A673 (cell line): ENCODE results near the gene AFAP1L1.

Experiments used
- EZH2 ChIP-seq: fragments of 200-600 bp; sonication (generic); IDR thresholded peaks from 2 replicates; pipeline ENCODE4 v1.6.1; 2017; ENCODE audit warnings: borderline replicate concordance, low read depth, mild to moderate bottlenecking, mixed read lengths, antibody characterized with exemption, low read length; ENCODE audit not compliant: poor library complexity, severe bottlenecking
- TF ChIP-seq, protein P1 (sequence below): fragments of 300-800, 200-600 bp; sonication (generic); conservative IDR thresholded peaks from 2 replicates; pipeline ENCODE4 v1.5.1; 2017; ENCODE audit warnings: low read depth, mild to moderate bottlenecking, antibody characterized with exemption, low read length, moderate library complexity, mixed read lengths

DNA sequence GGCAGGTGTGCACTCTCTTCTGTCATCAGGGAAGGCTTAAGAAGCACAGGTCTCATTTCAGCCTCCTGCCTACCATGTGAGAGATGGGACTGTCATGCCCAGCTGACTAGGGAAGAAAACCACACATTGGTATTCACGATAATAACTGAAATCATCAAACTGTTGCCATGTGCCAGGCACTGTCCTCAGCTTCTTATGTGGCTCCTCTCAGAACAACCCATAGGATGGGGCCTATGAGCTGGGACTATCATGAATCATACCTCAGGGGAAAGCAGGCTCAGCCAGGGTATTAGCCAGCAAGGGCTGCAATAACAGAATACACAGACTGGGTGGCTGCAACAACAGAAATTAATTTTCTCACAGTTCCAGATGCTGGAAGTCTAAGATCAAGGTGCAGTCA is 3.3 kb downstream of the AFAP1L1 start:
- TF ChIP-seq, protein P1, sequence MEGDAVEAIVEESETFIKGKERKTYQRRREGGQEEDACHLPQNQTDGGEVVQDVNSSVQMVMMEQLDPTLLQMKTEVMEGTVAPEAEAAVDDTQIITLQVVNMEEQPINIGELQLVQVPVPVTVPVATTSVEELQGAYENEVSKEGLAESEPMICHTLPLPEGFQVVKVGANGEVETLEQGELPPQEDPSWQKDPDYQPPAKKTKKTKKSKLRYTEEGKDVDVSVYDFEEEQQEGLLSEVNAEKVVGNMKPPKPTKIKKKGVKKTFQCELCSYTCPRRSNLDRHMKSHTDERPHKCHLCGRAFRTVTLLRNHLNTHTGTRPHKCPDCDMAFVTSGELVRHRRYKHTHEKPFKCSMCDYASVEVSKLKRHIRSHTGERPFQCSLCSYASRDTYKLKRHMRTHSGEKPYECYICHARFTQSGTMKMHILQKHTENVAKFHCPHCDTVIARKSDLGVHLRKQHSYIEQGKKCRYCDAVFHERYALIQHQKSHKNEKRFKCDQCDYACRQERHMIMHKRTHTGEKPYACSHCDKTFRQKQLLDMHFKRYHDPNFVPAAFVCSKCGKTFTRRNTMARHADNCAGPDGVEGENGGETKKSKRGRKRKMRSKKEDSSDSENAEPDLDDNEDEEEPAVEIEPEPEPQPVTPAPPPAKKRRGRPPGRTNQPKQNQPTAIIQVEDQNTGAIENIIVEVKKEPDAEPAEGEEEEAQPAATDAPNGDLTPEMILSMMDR: no peak
- no peak for TF ChIP-seq EZH2
